Hematopoietic multipotent progenitor cell treated with erythropoietin and hydrocortisone succinate and interleukin-3 and kit ligand, for 15 days (in vitro differentiated cells): ENCODE measurements around the gene FBXL17.

Source experiments
- DNase-seq: peaks from one replicate; pipeline ENCODE4 v3.0.0-alpha.2; 2015; ENCODE audit warnings: low spot score

The FBXL17 gene

DNA sequence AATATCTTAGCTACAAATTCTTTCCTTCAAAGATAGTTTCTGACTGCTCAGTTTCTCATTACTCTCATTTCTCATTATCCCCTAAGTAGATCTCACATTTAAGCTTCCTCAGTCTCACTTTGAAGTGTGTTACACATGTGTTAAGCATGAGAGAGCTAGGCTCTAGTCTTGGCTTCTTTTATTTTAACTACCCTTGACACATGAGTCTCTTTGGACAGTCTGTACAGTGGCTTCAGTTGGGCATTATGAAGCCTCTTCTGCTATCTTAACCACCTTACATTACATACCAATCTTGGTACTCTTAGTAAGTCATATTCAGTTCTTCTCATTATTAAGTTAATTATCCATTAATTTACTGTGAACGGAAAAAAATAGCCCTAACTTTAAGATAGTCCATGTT lies 232.5 kb downstream of the FBXL17 start:
- no peak for DNase-seq

DNA sequence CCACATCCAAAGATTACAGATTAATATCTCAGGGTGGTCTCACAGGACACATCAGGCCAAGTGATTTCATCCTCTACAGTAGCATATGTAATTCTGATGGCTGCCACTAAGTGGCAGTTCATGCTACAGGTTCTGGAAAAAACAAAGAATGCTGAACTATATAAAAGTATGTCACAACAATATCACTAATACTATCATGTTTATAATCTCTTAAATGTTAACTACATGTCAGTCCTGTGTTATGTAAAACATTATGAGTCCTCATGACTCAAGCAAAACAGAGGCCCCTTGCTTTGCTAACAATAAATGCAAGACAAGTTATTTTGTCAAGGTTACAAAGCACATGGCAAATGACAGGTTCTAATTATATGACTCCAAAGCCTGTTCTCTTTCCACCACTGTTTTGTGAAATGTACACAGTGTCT lies 233.2 kb downstream of the FBXL17 start:
- no peak for DNase-seq

DNA sequence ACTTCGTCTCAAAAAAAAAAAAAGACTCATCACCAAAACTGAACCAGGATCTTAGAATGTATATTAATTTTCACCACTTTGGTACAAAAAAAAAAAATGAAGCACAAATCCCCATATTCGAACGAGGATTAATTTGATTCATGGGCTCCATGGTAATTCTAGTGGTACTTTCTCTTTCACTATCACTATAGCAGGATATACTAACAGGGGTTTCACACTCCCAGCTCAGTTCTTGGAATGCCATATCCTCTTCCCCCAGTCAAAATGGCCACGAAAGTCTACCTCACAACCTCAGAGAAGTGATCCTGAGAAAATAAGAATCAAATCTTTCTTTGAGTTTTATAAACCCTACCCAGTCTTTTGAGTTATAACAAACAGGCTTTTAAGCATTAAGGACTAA lies 235.7 kb downstream of the FBXL17 start:
- no peak for DNase-seq

DNA sequence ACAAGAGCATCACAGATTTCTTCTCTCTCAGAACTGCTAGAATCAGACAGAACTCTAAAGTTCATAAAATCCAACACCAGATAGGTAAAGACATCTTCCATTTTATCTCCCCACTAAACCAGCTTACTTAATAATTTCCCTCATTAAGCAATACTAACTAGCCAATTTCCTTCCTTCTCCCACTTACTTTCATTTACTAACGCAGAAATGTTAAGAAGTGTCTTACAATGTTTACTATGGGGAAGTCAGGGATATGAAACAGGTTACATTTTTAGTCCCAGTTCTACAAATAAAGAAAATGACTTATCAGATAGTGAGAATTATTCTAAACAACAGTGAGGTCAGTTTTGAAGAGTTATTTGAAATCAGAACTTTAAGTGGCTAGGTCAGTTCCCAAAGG lies 236.5 kb downstream of the FBXL17 start:
- no peak for DNase-seq

DNA sequence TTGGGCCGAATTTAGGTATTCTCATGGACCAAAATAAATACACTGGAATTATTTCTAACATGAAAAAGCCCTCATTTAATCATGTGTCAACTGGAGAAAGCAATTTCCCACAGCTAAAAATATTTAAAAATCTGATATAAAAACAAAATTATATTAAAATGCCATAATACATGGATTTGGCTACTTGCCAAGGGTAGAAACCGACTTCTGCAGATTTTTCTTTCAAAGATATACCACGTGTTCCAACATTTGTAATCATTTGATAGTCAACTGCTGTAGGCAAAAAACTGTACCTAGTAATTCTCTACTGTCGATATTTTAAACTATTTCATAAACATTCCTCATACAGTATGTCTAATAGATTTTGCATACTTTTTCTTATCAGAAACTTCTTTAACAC lies 237.6 kb downstream of the FBXL17 start:
- DNase-seq: no peak

DNA sequence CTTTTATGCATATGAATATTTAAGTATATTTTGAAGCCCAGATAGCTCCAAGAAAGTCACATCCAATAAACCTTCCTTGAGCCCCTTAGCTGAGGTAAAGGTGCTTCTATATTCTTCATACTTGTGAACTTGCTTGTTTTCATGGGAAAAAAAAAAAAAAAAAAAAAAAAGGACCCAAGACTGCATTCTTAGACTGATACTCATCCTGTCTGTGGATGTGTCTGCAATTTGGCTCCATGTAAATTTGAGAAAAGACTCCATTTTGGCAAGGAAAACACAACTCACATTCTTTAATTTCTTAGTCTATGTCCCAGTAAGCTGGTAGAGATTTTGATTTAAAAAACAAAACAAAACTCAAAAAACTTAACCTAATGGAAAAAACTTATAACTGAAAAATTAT lies 238.3 kb downstream of the FBXL17 start:
- no peak for DNase-seq

DNA sequence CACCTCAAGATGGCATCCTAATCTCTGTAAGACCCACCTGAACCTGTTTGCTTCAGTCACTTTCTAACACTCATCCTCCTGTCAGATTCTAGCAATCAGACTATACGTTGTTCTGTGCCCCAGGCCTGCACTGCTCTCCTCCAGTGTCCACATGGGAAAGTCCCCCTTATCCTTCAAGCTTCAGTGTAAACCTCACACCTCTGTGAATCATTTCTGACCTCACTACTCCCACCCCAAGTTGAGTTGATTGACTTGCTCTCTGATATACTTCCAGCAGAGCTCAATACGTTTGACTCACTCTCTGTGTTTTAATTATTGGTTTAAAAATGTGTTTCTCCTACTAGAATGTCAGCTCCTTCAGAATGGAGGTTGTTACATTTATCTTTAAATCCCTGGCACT lies 240.2 kb downstream of the FBXL17 start:
- no peak for DNase-seq

DNA sequence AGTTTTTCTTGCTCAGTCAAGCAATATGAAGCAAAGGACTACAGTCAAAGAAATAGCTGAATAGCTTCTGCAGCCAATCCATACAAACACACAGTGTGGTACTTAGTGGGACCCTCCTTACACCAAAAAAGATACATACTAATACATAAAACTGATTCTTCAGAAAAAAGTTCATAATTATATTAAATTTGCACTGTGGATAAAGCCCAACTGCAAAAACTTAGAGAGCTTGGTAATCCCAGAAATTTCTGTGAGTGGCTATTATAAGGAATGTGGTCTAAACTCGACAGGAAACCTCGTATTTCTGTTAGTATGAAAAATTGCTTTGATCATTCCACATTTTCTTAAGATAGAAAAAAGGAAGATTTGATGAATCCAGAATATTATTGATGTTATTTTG lies 245.4 kb downstream of the FBXL17 start:
- no peak for DNase-seq

DNA sequence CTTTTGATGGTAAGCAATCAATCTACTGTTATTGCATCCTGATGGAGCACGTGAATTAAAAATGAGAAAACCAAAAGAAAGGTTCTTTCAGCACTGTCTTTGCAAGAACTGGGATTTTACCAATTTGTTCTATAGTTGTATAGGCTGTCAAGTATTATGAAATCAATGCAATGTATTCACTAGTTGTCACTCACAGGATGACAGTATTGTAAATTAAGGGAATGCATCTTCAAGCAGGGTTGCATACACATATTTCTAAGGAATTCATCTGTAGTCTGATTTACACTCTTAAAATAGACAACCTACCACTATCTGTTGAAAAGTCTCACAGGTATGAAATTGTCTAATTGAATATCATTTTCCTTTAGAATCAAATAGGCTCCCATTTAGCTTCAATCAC lies 252.8 kb downstream of the FBXL17 start:
- no peak for DNase-seq

DNA sequence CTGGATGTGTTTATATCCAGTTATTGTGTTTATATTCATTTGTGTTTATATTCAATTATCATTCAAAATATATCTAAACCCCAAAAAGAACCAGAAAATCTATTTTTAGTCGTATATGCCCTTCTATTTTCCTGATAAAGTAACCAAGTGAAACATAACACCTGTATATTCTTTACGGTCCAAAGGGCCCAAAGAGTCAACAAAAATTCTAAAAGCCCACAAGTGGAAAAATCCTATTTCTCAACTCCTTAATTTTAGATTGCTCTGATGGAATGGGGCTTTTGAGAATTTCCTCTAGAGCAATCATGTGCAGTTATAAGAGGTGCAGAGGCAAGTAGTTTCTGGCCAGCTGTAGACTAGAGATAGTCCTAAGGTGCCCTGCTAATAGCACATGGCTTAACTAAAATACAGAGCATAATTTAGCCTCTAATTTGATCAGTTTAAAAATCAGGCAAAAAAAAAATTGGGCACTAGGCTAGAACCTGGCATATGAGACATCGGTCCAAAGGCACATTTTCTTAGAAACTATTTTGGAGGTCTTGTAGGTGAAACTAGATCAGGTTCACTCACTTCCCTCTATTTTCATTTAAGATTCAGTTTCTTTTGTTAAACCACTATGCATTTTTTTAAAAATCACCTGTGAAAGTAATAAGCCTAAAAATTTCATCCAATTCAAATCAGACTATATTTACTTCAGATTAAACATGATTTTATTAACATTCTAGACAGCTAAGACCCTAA lies 256.0 kb downstream of the FBXL17 start:
- DNase-seq: no peak

DNA sequence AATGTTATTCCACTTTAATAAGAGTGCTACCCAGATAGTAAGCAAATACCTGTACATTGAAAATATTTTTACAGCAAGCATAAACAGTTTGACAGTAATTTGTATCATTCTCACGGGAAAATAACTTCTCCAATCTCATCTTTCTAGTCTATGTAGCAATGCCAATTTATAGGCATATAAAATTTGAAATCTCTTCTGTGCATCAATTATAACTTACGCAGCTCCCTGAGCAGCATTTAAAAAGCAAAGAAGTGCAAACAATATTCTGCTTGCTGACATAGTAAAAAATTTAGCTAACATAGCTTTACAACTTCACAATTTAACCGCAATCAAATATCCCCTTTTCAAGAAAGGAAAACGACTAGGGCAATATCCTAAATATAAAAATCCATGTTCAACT lies 257.3 kb downstream of the FBXL17 start:
- no peak for DNase-seq

DNA sequence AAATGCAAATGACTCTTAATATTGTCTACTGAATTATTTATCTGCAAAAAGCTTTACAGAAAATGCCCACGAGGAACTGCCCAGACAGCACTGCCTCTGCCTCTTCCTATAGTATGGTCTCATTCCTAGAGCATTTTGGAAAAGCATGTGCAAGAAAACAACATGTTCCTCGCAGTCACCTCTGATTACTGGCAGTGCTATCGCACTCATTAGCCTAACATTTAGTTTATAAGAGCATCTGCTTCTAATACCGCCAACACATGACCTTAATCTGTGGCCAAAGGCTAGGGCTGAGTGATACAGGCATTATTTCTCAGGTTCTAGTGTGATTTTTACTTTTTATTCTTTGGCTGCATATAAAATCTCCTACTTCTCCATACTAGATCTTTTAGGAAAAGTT lies 259.2 kb downstream of the FBXL17 start:
- no peak for DNase-seq

DNA sequence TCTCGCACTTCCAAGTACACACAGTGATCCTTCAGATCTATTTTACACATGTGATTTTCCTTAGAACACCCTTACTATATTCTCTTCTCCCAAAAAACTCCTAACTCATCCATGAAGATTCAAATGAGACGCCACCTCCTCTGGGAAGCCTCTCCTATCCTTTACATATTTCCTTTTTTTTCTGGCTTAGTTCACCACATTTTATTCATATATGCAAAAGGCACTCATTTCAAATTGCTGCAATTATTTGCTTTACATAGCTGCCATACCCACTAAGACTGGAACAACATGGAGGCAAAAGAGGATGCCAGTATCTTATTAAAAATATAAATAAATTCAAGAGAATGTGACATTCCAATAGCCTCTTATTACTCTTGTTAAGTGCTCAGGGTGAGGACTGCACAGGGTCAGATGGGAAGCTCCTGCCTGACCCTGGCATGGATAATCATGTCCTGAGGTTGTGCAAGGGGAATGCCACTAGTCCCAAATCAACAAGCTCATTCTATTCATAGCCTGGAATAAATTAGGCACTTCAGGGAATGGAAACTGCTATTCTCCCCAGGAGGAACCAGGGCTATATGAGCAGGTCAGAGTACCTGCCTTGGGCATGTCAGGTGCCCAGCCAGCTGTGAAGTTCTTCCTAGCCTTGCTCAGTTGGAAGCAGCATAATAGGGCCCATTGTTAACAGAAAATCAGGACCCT lies 262.9 kb downstream of the FBXL17 start:
- DNase-seq: no peak

DNA sequence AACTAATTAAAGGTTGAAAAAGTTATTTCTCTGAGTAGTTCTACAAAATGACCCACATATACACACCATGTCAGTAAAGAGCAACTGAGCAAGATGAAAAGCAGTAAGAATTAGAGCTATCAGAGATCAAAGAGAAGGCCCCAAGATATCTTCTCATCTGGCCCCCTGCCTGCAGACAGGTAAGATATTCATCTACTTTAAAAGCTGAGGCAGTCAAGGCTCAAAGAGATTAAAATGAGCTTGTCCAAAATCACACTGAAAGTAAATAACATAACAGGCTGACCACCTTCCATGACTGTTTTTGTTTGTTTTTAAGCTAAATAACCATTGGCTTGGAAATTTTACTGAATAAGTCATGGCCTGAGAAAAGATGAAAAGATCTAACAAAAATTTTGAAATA lies 266.2 kb downstream of the FBXL17 start:
- no peak for DNase-seq

DNA sequence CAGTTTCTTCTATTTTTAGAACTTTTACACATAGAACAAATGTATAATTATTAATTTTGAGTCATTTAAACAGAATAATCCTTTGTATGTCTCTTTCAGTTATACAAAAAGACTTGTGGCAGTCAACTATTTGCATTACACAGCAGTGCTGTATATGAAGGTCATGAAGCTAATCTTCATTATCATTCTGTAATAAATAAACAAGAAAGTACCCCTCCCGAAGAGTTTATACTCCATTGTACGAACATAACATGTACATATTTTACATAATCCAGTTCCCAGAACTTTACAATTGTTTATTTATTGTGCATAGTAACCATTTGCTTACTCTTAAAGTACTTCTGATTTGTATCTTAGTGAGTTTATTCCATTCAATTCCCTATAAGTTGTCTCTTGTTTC lies 267.9 kb downstream of the FBXL17 start:
- DNase-seq: no peak

DNA sequence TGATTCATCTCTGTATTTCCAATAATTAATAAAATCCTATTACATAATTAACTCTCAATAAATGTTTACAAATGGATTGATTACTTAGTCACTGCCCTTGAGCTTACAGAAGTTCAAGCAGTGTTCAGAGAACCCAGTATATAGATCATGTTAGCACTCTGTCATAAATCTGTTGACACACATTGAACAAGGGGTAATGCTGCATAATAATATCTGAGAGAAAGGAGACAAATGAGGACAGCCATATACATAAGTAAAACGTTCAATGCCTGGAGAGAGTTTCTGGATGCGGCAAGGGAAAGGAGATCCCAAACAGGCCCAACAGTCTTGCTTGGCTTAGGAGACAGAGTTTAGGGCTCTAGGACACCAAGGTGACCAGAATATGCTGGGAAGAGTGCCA lies 270.2 kb downstream of the FBXL17 start:
- no peak for DNase-seq

DNA sequence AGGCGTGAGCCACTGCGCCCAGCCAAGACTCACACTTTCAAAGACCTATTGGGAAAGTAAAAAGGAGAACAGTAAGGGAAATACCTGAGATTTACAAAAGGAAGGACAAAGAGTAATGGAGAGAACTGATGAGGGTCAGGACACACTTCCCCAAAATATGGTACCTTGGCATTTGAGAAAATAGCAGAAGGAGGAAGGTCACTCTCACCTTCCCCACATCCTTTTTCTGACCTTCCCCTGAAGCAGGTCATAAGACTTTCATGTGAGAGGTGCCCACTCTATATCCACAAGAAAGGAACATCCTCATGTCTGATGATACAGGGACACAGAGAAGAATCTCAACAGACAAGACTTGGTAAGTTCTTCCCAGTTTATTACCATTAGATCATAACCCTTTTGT lies 272.8 kb downstream of the FBXL17 start:
- no peak for DNase-seq

DNA sequence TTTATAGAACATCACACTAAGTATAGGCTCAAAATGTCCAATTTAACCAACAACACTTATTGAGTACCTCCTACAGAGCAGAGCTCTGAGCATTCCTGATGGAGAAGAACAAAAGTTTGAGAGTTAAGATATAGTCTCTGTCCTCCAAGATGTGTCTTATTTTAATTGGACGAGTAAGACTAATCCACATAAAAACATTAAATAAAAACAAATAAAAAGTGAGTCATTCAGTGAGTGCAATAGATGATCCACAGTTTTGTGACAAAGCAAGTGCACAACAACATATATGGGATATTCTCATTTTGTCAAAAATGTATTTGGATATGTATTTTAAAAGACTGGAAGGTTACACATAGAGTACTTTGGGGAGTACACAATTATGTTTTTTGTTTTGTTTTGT lies 277.4 kb downstream of the FBXL17 start:
- DNase-seq: no peak

DNA sequence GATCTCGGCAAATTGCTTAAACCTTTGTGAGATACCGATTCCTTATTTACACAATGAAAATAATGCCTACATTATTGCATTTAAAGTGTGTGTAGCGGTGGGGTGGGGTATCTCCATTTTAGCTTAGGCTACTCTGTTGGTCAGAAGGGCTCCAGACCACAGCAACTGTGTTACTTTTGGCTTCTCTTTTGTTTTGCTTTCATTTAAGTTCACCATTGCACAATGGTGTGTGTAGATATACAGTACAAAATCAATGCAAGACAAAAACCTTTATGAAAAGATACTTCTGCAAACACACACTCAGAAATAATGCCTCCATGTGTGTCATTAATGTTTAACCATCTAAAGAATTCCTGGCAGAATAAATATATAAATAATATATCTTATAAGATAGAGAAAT lies 279.4 kb downstream of the FBXL17 start:
- no peak for DNase-seq

DNA sequence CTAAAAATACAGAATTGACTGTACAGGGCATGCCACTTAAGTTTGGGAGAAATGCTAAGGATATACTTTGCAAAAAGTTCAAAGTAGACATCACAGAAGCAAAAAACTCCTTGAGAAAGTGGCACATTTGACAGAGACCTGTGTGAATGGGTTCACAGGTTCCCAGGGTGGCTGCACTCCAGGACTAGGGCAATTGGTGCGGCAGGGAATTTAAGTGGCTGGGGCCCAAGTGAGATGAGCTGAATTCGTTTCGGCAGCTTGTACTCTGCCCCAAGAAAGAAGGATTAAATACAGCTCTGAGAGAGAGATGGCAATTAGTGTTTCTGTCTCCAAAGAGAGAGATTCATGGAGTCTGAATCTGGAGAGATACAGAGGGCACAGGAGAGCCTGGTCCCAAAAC lies 280.1 kb downstream of the FBXL17 start:
- no peak for DNase-seq

DNA sequence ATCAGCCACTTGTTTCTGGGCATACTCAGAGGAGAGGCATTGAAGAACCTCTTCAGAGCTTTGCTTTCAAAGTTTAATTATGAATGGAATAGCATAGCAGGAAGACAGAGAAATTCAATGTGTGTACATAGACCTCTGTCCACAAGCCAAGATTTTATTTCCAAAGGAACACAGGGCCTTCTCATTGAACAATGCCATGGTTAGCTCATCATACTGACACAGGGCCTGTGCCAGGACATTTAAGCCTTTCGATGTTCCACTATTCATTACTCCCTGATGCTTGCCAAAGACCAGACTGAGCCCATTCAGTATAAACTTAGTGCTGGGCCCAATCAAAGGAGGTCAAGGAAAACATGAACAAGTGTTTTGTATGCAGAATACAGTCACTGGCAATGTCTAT lies 280.8 kb downstream of the FBXL17 start:
- DNase-seq: no peak

DNA sequence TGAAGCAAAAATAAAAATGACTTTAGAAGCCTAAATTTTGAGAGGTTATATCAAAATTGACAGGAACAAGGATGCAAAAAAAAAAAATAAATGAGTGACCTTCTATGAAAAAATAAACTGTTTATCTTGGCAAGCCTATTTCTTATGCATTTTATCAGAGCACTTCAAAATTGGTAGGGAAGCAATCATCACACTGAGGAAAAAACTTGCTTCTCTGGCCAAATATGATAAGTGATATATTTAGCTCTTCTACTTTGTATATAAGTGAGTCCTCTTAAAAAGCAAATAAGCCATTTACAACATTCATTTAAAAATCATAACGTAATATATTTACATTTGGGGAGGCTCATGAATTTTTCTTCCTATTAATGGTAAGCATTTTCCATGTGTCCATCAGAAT lies 287.1 kb downstream of the FBXL17 start:
- DNase-seq: no peak

DNA sequence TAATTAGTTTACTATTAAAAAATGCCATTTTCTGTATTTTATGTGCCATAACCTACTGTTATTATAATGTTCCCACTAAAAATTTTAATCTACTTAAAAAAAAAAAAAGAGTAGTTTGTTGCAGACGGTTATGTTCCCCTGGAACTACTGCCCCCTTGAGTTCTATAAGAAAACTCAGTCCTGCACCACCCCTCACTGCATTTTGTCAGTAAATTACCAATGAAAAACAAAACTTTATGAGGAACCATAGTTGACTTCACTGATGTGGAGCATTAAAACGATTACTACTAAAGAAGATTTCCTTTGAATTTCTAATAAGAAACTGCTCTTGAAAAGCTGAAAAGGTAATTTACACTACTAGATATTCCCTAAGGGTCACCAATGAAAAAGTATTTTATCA lies 288.7 kb downstream of the FBXL17 start:
- no peak for DNase-seq

DNA sequence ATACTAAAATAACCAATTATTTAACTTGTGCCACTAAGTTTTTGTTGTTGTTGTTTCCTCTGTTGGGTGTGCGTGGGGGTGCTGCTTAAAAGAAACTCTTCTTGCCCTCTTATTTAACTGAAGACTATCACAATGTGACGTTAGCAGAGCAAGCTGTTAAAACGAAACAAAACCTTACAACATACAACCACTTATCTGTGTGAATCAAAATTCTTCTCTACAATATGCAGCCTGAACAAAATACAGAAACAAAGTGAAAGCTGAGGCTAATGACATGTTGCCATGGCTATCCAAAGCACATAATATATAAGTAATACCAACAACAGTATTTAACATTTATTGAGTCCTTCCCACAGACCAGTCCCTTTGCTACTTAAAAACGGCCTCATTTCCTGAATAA lies 291.0 kb downstream of the FBXL17 start:
- no peak for DNase-seq
